GM12875 (cell line): Measurements from ENCODE around the gene CACNA1C.

Experiments
- H3K4me3 ChIP-seq: one replicate; pipeline ENCODE4 v1.5.1; 2011; ENCODE audit warnings: low read depth, low read length, control low read depth
- CTCF ChIP-seq: IDR thresholded peaks from 2 replicates; pipeline ENCODE4 v1.5.1; 2011; ENCODE audit warnings: low read depth, mild to moderate bottlenecking, control low read depth, inconsistent platforms, low read length, moderate library complexity, borderline replicate concordance; ENCODE audit not compliant: insufficient read depth

The CACNA1C gene

GRCh38 chr12:2205996-2206395 is 153.2 kb downstream of the CACNA1C start:
- no peak for TF ChIP-seq CTCF
- H3K4me3 ChIP-seq = no peak overlapping the region

GRCh38 chr12:2208837-2209635 is 156.2 kb downstream of the CACNA1C start:
- no peak for TF ChIP-seq CTCF
- H3K4me3 ChIP-seq = no peak overlapping the region

GRCh38 chr12:2211119-2211518 is 158.3 kb downstream of the CACNA1C start:
- no peak overlapping the region for H3K4me3 ChIP-seq
- TF ChIP-seq CTCF = no peak

- no peak for TF ChIP-seq CTCF
- no peak overlapping the region for H3K4me3 ChIP-seq
Observed at GRCh38 chr12:2212537-2212936, 159.8 kb downstream of the CACNA1C start.

- no peak overlapping the region for H3K4me3 ChIP-seq
- TF ChIP-seq CTCF = no peak
Observed at GRCh38 chr12:2212971-2213869, 160.4 kb downstream of the CACNA1C start.

- H3K4me3 ChIP-seq = no peak overlapping the region
- no peak for TF ChIP-seq CTCF
Observed at GRCh38 chr12:2214411-2214810, 161.6 kb downstream of the CACNA1C start.
